Breast epithelium (tissue), 4 donors: Measurements from ENCODE around the gene LAMC1. TPM values are rescaled to one million over a fixed set of nuclear protein-coding genes. Genes with fewer than 3 reads are reported as not detected.

ENCODE experiments used
- DNase-seq, 2 donors: peaks; one replicate each; pipeline ENCODE4 v3.0.0-alpha.2; 2019; ENCODE audit warnings: low spot score in 2 of 2
- H3K27ac ChIP-seq, 2 donors: fragments of 200-600 bp; sonication (generic) in 1 of 2; one replicate each; pipeline ENCODE4 v1.5.1; 2016 to 2019; ENCODE audit warnings: mild to moderate bottlenecking in 1 of 2
- H3K27me3 ChIP-seq, 2 donors: fragments of 200-600 bp; sonication (generic) in 1 of 2; one replicate each; pipeline versions ENCODE4 v1.5.1 to v1.6.0; 2017 to 2019; ENCODE audit warnings: control low read depth in 1 of 2, mild to moderate bottlenecking in 1 of 2
- H3K36me3 ChIP-seq: fragments of 200-600 bp; one replicate; pipeline ENCODE4 v1.5.1; 2019
- H3K4me1 ChIP-seq, 2 donors: fragments of 200-600 bp; sonication (generic); one replicate each; pipeline ENCODE4 v1.5.1; 2016 to 2019; ENCODE audit warnings: control low read depth in 1 of 2
- H3K4me3 ChIP-seq, 3 donors: fragments of 200-600 bp; sonication (generic); 1 replicate in 2 of 3; 2 replicates in 1 of 3; pipeline ENCODE4 v1.5.1; 2016 to 2019; ENCODE audit warnings: mild to moderate bottlenecking in 3 of 3, moderate library complexity in 2 of 3
- H3K9me3 ChIP-seq, 2 donors: fragments of 200-600 bp; sonication (generic) in 1 of 2; one replicate each; pipeline ENCODE4 v1.5.1; 2016 to 2019; ENCODE audit warnings: control low read depth in 1 of 2
- POLR2A ChIP-seq: fragments of 450-650 bp; IDR thresholded peaks from one replicate; pipeline ENCODE4 v1.6.1; 2016; ENCODE audit warnings: antibody characterized with exemption, mild to moderate bottlenecking, moderate library complexity
- POLR2AphosphoS5 ChIP-seq, 3 donors: sonication (generic); formaldehyde crosslinking; IDR thresholded peaks; one replicate each; pipeline ENCODE4 v1.6.1; 2017; ENCODE audit warnings: antibody characterized with exemption in 3 of 3
- intact Hi-C: fragments of 100-400 bp; cut with DNase I; formaldehyde crosslinking; loops from one replicate; pipeline ENCODE4 v1.15.1; 2023; ENCODE audit warnings: low total_unique reads
- total RNA-seq, 3 donors: library from RNA; depleted of rRNA; stranded (reverse); fragments of >200 nt; gene quantifications; one replicate each; pipeline ENCODE4 v1.1.0, GENCODE V29; 2016
- TF ChIP-seq, protein P1 (sequence below), 3 donors: fragments of 450-650 bp; IDR thresholded peaks; one replicate each; pipeline ENCODE4 v1.5.1; 2016 to 2017; ENCODE audit warnings: antibody characterized with exemption in 3 of 3, mild to moderate bottlenecking in 3 of 3, moderate library complexity in 3 of 3

Gene LAMC1
- total RNA-seq, 3 donors from 2014 or later = 125 to 679 (median 249) TPM

DNA sequence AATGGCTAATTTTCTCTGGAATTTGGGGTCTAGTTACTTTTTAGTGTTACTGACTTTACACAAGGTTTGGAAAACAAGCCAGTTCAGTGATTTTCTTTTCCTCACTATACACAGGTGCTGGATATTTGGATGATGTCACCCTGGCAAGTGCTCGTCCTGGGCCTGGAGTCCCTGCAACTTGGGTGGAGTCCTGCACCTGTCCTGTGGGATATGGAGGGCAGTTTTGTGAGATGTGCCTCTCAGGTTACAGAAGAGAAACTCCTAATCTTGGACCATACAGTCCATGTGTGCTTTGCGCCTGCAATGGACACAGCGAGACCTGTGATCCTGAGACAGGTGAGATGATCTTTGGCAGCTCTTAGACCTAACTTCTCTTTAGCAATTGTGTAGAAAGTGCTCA lies 98.4 kb downstream of the LAMC1 start:
- TF ChIP-seq POLR2A (no peak), POLR2AphosphoS5 (IDR thresholded peaks at IDR 0.05) (no peak)
- TF ChIP-seq, protein P1, sequence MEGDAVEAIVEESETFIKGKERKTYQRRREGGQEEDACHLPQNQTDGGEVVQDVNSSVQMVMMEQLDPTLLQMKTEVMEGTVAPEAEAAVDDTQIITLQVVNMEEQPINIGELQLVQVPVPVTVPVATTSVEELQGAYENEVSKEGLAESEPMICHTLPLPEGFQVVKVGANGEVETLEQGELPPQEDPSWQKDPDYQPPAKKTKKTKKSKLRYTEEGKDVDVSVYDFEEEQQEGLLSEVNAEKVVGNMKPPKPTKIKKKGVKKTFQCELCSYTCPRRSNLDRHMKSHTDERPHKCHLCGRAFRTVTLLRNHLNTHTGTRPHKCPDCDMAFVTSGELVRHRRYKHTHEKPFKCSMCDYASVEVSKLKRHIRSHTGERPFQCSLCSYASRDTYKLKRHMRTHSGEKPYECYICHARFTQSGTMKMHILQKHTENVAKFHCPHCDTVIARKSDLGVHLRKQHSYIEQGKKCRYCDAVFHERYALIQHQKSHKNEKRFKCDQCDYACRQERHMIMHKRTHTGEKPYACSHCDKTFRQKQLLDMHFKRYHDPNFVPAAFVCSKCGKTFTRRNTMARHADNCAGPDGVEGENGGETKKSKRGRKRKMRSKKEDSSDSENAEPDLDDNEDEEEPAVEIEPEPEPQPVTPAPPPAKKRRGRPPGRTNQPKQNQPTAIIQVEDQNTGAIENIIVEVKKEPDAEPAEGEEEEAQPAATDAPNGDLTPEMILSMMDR (IDR thresholded peaks at IDR 0.05) = no peak
- intact Hi-C loops = no loop called here
- no peaks in the 10 kb centered on the region for H3K27me3 ChIP-seq
- no peak overlapping the region for H3K27ac ChIP-seq
- H3K4me3 ChIP-seq = no peak overlapping the region
- no peak for DNase-seq
- H3K4me1 ChIP-seq = no peaks in the 10 kb centered on the region
- no peaks in the 10 kb centered on the region for H3K9me3 ChIP-seq
- no peaks in the 10 kb centered on the region for H3K36me3 ChIP-seq

DNA sequence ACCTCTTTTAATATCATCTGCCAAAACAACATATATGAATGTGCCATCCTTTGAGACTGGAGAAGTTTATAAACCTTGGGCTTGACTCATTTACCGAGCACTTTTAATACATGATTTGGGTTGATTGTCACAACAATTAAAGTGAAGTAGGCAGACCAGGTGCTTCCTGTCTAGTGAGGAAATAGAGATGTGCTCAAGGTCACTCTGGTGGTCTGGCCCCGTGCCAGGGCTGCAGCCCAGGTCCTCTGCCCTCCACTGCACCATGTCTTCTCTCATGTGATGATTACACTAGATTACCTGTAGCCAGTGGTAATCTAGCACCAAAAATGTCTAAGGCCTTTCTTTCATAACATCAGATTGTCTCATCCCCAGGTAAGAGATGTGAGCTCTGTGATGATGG lies 101.0 kb downstream of the LAMC1 start:
- no peaks in the 10 kb centered on the region for H3K27me3 ChIP-seq
- peaks cover 3% of the 10 kb centered on the region for H3K36me3 ChIP-seq
- H3K4me3 ChIP-seq = no peak overlapping the region
- no peak for TF ChIP-seq POLR2AphosphoS5 (IDR thresholded peaks at IDR 0.05)
- TF ChIP-seq POLR2A = no peak
- TF ChIP-seq, protein P1 (IDR thresholded peaks at IDR 0.05) = no peak
- no peaks in the 10 kb centered on the region for H3K4me1 ChIP-seq
- DNase-seq = no peak
- peak overlapping the region in 1 of 2 donors; percentile 3 for H3K27ac ChIP-seq
- H3K9me3 ChIP-seq = no peaks in the 10 kb centered on the region
- intact Hi-C loops = no loop called here

DNA sequence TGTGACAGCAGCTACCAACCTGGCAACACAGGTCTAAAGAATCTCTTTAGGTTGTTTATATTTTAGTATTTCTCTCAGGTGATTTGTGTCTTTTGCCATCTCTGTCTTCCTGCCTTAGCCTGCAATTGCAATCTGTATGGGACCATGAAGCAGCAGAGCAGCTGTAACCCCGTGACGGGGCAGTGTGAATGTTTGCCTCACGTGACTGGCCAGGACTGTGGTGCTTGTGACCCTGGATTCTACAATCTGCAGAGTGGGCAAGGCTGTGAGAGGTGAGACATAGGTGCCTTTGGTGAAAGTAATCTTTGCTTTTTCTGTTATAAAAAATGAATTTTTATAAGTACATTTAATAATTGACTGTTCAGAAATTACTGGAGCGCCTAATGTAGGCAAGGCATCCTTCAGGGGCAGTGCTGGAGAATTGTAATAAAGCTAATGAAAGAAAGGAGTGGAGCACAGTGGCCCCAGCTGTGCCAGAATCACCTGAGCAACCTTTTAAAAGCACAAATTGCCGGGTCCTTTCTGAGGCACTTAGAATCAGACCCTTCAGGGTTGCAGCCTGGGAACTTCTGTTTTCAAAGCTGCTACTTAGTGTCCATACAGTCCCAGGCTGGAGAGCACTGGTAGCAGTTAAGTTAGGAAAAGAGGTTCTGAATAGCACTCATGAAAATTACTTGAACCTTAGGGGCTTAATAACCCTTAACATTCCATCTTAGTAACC lies 102.2 kb downstream of the LAMC1 start:
- Histone ChIP-seq H3K36me3 (peaks cover 3% of the 10 kb centered on the region), H3K4me3 (no peak overlapping the region), H3K27ac (peak overlapping the region; percentile 34 to 56), H3K9me3 (no peaks in the 10 kb centered on the region), H3K4me1 (no peaks in the 10 kb centered on the region), H3K27me3 (no peaks in the 10 kb centered on the region)
- intact Hi-C loops = no loop called here
- DNase-seq = no peak
- TF ChIP-seq, protein P1 (IDR thresholded peaks at IDR 0.05) = no peak
- no peak for TF ChIP-seq POLR2AphosphoS5 (IDR thresholded peaks at IDR 0.05)
- TF ChIP-seq POLR2A = no peak

DNA sequence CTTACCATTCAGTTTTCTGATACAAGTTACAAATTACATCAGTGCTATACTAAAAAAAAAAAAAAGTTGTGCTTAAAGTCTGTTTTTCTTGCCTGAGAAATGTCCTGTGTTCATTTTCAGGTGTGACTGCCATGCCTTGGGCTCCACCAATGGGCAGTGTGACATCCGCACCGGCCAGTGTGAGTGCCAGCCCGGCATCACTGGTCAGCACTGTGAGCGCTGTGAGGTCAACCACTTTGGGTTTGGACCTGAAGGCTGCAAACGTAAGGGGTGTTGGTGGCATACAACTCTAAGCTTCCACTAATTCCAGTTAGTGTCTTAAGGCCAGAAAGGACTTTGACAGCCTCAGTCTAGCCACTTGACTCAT lies 102.8 kb downstream of the LAMC1 start:
- peak overlapping the region; percentile 34 to 56 for H3K27ac ChIP-seq
- intact Hi-C loops = no loop called here
- H3K9me3 ChIP-seq = no peaks in the 10 kb centered on the region
- H3K27me3 ChIP-seq = no peaks in the 10 kb centered on the region
- TF ChIP-seq, protein P1 (IDR thresholded peaks at IDR 0.05) = no peak
- TF ChIP-seq POLR2A (no peak), POLR2AphosphoS5 (IDR thresholded peaks at IDR 0.05) (no peak)
- peaks cover 3% of the 10 kb centered on the region for H3K36me3 ChIP-seq
- H3K4me3 ChIP-seq = no peak overlapping the region
- H3K4me1 ChIP-seq = no peaks in the 10 kb centered on the region
- no peak for DNase-seq

DNA sequence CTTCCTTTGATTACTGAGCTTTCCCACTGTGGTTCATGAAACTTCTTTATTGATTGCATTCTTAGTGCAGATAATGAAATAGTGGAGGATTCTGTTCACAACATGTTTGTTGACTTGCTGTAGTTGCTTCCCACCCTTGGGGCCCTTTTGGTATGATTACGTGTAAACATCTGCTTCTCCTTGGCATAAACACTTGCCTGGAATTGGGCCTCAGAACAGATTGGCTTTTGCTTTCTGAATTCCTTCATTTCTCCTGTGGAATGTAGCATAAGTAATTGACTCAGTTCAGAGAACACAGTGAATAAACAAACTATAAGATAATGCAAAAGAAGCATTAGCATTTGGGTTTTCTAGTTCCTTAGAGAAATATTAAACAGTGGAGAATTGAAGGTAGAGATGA lies 103.3 kb downstream of the LAMC1 start:
- Histone ChIP-seq H3K4me3 (no peak overlapping the region), H3K27ac (no peak overlapping the region), H3K9me3 (no peaks in the 10 kb centered on the region), H3K4me1 (no peaks in the 10 kb centered on the region), H3K36me3 (peaks cover 3% of the 10 kb centered on the region), H3K27me3 (no peaks in the 10 kb centered on the region)
- TF ChIP-seq POLR2A = no peak
- TF ChIP-seq POLR2AphosphoS5 (IDR thresholded peaks at IDR 0.05) = no peak
- TF ChIP-seq, protein P1 (IDR thresholded peaks at IDR 0.05) = no peak
- intact Hi-C loops = no loop called here
- DNase-seq = no peak
